ENCODE results near the gene SLC47A1.
"Not testable (repeated sequence)": the region's sequence is repeated elsewhere in the genome, so short reads cannot be mapped to it uniquely, and the experiment has no call there.

The SLC47A1 gene

DNA sequence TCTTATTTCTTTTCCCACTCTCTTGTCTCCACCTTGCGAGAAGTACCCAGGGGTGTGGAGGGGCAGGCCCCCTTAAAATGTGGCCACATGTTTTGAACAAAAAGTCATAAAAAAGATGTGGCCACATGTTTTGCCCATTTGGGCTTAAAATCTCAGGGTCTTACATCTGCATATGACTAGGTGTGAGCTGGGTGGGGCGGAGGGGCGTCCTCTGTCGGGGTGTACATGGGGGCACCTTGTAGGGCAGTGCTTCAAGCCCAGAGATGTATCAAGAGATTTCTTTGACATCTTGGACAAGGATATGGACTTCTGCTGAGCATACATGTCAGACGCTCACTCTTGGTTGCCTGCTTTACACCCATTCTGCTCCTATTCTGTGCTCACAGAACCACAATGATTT is 13.0 kb upstream of the SLC47A1 start:
- DNase-seq (ENCODE audit: low read depth in 2 of 2) = no peak

DNA sequence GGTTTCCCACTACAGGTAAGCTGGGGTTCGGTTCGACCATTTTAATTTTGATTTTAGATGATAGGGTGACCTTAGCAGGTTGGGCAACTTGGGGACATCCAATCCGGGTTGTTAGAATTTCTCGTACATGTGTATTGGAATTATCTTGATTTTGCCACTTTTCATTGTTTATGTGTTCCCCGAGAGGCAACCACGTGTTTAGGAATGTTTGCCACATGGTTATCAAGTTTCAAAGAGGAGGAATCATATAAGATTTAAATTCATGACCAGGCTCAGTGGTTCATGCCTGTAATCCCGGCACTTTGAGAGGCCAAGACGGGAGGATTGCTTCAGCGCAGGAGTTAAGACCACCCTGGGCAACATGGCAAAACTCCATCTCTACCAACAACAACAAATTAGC is 10.0 kb upstream of the SLC47A1 start:
- DNase-seq (ENCODE audit: low read depth in 2 of 2) = no peak

DNA sequence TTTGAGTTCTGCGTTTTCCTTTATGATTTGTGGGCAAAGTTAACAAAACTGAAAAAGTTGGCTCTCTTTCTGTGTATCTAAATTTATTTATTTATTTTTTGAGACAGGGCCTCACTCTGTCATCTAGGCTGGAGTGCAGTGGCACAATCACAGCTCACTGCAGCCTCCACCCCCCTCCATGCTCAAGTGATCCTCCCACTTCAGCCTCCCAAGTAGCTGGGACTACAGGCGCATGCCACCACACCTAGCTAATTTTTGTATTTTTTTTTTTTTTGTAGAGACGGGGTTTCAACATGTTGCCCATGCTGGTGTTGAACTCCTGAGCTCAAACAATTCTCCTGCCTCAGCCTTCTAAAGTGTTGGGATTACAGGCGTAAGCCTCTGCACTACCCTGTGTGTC is 6.7 kb upstream of the SLC47A1 start:
- not testable (repeated sequence) for DNase-seq (ENCODE audit: low read depth in 2 of 2)

DNA sequence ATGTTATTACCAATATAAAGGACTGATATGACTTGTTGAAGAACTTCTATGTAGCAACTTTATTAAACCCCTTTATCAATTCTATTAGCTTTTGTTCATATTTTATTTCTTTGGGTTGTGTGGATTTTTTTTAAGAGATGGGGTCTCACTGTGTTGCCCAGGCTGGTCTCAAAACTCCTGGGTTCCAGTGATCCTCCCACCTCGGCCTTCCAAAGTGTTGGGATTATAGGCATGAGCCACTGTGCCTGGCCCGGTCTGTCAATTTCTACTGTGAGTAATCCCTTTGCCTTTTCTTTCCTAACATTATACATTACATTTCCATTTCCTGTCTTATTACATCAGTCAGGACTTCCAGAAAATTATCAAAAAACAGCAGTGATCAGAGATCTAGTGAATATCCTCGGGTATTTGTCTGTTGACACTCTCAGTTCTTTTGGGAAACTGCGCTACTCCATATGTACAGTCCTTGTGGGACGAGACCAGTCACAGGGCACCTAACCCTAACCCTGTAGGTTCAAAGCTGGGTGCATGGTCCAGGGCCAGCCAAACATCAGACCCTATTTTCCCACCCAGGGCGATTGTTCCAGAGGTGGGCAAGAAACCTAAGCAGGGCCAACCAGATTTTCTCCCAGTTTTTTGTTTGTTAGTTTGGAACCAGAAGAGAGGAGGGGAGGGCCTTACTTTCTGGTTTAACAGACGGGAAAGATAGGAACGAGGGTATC is 1.7 kb upstream of the SLC47A1 start:
- no peak for DNase-seq (ENCODE audit: low read depth in 2 of 2)

DNA sequence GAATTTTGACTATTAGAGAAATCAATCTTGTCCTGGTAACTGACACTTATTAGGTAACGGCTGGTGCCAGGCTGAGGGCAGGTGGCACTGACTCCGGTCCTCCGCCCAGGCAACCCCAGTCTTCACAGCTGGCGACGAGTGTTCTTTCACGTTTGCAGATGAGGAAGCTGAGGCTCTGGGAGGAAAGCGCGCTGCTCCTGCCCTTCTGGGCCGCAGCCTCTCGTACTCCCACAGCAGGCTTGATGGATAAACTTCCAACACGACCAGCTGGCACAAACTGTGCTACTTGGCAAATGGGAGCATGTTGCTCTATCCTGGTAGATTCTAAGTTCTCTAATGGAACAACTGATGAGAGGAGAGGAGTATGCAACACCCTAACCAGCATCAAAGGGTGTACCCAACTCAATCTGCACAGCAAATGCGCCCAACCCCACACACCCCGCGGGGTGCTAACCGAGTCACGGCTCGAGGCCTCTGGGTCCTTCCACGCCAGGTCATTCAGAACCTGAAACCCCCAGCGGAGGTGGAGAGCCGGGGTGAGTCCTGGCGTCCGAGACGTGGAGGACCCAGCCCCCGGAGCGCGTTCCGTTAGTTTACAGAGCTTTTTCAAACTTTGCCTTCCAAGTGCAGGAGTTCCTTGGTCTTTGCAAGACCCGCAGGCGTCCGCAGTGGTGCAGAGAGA is 477 bp upstream of the SLC47A1 start:
- no peak for DNase-seq (ENCODE audit: low read depth in 2 of 2)

DNA sequence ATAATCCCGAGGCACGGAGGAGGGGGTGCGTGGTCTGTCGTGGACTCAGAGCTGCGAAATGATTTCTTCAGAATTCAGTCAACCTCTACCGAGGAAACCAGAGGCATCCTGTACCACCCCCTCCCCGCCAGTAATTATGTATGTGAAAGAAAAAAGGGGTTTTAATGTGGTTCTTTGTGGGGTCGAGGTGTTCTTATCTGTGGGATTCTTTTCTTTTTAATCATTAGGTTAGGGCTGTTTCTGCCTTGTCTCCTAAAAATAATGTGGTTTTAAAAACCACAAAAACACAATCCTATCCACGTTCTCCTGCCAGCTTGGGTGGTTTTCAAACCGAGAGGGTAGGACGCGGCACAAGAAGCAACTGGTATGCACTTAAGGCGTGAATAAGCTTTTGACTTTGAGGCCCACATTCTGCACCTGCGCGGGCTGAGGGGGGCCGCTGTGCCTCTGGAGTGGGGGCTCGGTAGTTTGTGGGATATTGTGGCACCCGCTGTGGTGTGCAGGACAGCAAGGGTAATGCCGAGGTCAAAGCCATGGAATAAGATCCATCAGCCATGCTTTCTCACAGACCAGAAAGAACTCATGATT is 1.0 kb downstream of the SLC47A1 start:
- peak in 1 of 2 donors; percentile 25 for DNase-seq (ENCODE audit: low read depth in 2 of 2)

DNA sequence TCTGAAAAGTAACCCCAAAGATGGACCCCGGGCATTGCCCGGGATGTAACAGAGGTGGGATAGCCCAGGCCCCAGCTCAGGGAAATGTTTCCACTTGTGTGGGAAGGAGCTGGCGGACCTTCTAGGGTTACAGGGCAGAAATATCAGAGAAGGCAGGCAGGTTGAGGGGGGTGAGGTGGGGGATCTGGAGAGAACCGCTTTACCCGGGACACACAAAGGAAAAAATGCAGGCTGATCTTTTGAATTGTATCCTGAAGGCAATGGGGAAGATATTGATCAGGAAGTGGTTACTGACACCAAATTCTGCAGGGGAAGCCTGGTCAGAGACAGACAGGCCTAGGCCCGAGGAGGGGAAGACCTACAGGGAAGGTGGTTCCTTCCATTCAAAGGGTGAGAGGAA is 3.5 kb downstream of the SLC47A1 start:
- no peak for DNase-seq (ENCODE audit: low read depth in 2 of 2)

DNA sequence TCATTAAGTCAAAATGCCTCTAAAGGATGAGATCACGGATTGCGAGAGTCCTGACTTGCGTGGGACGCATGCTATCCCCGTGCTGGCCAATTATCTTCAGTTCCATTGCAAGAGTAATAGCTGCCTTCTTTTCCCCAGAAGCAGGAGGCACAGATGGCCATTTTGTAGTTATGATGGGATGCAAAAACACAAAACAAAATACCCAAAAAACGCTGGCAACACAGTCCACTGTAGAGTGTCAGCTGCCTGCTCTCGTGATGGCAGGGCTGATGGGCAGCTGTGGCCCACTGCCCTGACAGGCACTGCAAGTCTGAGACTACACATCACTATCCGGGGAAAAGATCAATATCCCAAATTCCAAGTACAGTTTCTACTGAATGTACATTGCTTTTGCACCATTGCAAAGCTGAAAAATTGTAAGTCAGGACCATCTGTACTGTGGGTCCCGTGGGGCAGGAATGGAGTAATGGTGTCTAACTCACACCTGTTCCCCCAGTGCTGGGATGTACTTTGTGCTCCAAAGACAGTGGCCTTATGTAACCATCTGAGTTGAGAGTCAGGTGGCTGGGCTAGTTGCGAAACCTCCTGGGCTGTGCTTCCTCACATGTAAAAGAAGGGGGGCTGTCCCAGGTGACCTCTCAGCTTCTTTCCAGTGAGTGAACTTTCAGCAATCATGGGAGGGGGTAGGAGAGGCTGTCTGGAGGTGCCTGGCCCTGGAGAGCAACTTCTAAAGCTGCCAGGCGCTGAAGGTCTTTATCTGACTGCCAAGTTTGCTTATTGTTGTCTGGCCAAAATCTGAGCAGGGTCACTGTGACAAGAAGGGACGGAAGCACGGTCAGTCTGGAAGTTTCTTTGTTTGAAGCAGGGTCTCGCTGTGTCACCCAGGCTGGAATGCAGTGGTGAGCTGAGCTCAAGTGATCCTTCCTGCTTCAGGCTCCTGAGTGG is 4.7 kb downstream of the SLC47A1 start:
- DNase-seq (ENCODE audit: low read depth in 2 of 2) = no peak

DNA sequence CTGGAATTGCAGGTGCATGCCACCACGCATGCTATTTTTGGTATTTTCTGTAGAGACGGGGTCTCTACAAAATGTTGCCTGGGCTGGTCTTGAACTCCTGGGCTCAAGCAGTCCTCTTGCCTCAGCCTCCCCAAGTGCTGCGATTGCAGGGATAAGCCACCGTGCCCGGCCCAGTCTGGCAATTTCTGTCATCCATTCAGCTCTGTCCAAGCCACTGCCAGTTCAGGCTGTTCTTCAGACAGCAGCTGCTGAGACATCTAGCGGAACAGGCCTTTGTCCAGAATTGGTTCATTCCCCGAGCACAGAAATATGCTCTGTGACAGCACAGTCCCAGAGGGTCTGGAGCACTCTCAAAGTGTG is 5.4 kb downstream of the SLC47A1 start:
- no peak for DNase-seq (ENCODE audit: low read depth in 2 of 2)

DNA sequence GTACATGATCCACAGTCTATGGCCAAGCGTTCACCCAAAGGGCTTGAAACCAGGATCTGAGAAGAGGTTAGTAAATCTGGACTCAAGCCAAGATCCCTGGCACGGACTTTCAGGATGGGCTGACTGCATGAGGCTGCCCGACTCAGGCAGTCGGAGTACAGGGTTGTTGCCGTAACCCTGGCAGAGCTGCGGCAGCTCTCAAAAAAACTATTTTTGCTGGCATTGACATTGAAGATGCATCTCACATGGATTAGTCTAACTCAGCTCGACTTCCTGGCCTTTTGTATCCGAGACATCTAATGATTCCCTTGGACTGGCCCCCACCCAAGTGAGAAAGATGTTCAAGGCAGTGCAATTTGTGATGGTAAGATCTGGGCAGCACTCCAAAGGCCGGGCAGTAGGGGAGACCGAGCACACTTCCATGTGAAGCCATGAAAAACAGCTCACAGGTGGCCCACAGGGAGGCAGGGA is 6.2 kb downstream of the SLC47A1 start:
- DNase-seq (ENCODE audit: low read depth in 2 of 2) = no peak

DNA sequence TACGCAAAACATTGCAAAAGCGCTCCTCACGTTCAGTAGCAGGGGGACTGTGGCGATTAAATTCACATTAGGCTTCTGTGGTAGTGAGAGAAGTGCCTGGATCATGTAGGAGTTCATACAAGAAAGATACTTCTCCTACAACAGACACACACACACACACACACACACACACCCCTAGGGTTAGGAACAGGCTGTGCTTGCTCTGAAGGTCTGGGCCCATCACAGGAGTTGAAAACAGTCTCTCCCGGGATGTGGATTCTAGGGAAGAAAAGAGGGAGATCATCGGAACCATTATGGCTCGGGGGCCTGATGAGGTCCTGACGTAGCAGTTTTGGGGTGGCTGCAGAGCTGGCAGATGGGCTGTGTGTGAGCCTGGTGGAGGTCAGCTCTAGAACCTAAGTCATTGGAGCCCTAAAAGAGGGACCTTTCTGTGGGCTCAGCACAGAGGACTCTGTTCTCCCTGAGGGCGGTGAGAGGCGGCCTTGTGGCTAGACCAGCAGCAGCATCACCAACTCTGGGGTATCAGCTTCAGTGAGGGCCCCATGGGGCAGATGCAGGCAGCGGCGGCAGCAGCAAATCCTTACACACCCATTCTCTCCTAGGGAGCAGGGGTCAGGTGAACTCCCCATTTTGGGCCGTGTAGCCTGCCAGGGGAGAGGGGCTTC is 7.2 kb downstream of the SLC47A1 start:
- no peak for DNase-seq (ENCODE audit: low read depth in 2 of 2)

DNA sequence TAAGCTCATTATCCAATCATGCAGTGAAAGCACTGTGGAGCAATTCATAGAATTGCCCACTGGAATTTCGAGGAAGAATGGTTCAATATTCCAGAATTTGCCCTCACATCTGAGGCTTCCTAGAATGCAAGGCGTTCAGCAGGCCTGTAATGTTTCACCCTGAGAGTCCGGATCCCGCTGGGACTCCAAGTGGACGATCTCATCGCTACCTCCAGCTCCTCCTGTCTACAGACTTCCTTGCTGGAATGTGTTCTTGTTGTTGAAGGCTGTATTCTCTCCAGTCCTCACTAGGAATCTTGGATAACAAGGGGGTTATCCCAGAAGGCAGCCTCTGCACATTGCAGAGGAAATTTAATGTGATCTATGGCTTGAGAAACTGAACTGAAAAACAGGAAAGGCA is 7.8 kb downstream of the SLC47A1 start:
- no peak for DNase-seq (ENCODE audit: low read depth in 2 of 2)

DNA sequence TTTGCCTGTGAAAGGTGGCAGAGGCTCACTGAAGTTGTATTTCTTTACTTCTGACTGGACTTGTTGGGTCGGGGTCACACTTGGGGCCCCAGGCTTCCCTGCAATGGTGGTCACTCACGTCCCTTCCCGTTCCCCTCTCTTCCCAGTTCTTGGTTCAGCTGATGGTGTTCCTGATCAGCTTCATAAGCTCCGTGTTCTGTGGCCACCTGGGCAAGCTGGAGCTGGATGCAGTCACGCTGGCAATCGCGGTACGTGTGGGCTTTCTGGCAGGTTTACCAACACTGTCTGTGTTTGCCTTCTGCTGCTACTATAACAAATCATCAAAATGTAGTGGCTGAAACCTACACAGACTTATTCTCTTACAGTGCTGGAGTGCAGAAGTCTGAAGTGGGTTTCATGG is 8.6 kb downstream of the SLC47A1 start:
- DNase-seq (ENCODE audit: low read depth in 2 of 2) = no peak

DNA sequence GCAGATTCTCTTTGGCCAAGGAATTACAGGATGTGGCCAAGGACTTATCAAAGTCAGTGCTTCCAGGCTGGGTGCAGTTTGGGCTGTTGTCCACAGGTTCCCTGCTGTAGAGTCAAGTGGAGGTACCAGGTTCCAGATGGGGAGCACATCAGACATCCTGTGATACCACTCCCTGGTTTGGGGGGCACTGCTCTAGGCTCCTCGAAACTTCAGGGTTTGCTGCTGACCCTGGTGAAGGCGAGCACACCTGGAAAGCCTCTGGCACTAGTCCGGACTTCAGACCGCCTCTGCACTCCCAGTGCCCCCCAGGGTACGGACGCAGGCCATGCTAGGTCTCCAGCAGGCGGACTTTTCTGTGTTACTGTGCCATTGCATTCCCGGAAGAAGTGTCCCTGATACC is 10.7 kb downstream of the SLC47A1 start:
- DNase-seq (ENCODE audit: low read depth in 2 of 2) = no peak

DNA sequence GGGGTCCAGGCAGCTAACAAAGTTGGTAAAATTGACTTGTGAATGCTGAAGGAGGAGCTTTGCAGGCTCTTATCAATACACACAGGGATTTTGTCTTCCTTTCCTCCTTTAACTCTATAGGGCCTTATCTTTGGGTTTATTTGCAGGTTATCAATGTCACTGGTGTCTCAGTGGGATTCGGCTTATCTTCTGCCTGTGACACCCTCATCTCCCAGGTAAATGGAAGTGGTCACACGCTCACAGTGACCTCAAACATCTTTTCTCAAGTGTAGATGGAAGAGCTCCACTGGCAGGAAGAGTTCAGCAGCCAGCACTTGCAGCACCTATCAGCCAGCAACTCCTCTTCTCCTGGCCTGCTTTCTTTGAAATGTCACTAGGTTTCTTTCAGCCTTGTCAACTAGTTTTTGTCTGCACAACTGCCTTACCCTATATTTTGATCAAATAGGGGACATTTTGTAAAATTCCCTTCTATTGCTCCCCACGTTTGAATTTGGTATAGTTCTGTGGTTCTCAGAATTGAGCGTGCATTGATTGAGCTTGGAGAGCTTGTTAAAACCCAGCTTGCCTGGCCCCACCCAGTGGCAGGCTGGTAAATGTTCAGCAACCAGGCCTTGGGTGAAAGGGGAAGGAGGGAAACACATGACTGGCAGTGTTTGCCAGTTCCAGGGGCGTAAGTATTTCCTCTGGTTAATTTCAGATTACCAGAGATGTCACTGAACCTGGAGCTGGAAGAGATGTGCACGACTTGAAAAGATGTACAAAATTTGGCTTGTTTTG is 12.8 kb downstream of the SLC47A1 start:
- DNase-seq (ENCODE audit: low read depth in 2 of 2) = no peak

DNA sequence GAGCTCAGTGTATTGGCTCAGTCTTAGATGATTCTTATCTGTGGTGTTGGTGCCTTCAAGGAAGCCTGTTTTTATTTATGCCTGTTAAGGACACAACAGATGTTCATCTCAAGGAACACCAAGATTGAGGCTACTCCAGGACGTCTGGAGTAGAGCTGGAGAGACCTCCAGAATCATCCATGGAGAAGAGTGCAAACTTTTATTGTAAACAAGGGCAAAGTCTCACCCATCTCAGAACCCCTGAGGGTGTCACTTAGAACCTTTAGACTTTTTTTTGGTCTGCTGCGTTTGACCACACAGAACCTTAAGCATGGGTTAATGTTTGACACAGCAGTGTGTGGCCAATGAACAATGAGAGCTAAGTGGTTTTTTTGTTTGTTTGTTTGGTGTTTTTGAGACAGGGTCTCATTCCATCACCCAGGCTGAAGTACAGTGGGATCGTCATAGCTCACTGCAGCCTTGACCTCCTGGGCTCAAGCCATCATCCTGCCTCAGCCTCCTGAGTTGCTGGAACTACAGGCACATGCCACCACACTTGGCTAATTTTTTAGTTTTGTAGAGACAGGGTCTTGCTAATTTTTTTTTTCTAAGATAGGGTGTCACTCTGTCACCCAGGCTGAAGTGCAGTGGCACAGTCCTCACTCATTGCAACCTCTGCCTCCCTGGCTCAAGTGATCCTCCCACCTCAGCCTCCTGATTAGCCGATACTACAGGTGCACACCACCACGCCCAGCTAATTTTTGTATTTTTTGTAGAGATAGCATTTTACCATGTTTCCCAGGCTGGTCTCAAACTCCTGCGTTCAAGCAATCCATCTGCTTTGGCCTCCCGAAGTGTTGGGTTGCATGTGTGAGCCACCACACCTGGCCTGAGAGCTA is 16.3 kb downstream of the SLC47A1 start:
- DNase-seq (ENCODE audit: low read depth in 2 of 2) = no peak

DNA sequence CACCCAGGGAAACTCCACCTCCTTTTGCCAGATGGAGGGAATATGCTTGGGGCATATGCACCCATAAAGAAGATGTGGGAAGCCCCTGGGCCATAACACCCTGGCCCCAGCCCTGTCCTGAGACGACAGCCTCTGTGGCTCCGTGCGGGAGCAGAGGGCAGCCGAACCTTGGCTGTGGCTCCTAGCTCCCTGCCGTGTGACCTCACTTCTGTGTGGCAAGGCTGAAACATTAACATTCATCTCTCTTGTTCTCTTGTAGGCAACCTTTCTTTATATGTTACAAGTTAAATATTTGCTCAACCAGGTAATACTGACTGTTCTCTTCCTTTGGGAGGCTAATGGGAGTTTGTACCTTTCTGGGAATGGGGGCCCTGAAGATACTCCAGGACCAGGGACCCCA is 17.5 kb downstream of the SLC47A1 start:
- no peak for DNase-seq (ENCODE audit: low read depth in 2 of 2)

DNA sequence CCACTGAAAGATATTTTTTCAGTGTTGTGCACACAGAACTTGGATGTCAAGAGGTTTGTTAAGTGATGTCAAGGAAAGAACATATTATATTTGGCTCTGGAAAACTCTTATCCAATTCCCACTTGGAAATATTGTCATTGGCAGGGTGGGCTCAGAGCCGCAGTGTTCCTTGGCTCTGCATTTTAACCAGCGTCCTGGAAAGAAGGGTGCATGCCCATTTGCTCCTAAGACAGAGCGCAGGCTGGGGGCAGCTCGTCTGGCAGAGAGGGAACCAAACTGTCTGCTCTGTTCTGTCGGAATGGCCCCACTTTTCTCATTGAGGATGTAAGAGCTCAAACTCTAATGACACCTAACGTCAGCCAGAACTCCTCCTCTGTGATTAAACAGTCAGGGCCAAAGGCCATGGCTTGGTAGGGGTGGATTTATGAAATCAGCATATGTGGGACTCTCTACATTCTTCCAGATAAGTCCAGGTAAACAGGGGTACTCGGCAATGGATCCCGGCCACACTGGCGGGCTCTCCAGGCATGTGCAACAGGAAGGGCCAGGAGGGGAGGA is 18.0 kb downstream of the SLC47A1 start:
- DNase-seq (ENCODE audit: low read depth in 2 of 2) = no peak

DNA sequence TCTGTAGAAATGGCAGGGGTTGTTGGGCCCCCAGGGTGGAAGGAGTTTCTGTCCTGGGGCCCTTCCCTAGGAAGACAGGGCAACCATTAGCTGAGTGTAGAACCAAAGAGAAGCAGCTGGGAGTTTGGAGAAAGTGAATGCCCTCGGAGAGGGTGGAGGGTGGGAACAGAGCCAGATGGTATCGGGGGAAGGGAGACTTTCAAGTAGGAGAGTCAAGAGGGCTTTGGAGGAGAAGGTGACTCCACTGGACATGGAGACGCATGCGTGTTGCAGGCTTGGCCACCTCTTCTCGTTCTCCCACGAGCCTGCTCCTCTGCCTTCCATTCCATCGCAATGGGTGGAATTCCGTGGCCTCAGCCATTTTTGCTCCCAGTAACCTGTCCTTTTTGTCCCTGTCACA is 19.4 kb downstream of the SLC47A1 start:
- no peak for DNase-seq (ENCODE audit: low read depth in 2 of 2)

Data from stimulated activated CD8-positive, alpha-beta memory T cell treated with anti-CD3 and anti-CD28 coated beads, Interleukin-15, amount 100 ng/mL, for 48 hours (primary cell).